ENCODE results near the gene SRC. TPM values are rescaled to one million over a fixed set of nuclear protein-coding genes. Genes with fewer than 3 reads are reported as not detected.

The SRC gene
- polyA plus RNA-seq, 1 donor: 16.6 TPM

DNA sequence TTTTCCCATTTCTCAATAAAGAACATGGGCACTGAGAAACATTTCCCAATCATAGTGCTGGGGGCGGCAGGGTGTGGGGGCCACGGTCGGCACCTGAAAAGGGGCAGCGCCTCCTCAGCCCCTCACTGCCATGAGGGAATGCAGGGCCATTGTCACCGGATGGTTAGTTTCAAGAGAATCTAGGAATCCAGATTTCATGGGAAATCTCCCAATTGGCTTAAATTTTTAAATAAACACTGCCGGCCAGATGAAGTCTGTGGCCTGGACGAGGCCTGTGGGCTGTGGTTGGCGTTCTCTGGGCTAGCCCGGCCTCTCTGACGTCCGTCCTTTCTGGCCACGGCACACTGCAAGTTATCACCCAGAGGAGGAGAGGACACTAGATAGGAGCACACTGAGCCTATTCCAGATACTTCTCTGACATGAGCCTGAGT, 30.9 kb upstream of the SRC start:
- no peak for DNase-seq (ENCODE audit: low read depth)

DNA sequence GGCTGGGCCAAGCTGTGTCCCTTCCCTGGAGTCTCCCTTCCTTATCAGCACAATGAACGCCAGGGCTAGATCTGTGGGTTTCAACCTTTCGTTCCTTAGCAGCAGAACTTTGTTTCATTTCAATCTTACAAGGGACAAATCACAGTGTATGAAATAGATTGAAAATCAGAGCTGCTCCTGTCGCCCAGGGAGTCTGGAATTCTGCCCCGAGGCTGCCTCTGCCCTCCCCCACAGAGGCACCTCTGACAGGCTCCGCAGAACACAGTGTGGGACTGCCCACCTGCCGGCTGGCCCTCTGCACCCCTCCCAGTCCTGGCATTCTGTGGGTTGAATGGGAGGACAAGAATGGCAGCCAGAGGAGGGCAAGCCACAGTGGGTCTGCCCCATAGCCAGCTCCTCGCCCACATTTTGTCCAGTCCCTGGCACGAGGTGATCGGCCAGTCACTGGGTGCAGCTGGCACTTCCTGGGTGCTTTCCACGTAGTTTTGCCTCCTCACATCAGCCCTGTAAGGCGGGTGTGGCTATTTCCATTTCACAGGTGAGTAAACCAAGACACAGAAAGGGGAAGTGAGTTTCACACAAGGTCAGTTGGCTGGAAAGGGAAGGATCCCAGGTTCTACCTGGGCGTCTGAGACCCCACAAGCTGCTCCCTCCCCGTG, 30.4 kb upstream of the SRC start:
- DNase-seq (ENCODE audit: low read depth): no peak

DNA sequence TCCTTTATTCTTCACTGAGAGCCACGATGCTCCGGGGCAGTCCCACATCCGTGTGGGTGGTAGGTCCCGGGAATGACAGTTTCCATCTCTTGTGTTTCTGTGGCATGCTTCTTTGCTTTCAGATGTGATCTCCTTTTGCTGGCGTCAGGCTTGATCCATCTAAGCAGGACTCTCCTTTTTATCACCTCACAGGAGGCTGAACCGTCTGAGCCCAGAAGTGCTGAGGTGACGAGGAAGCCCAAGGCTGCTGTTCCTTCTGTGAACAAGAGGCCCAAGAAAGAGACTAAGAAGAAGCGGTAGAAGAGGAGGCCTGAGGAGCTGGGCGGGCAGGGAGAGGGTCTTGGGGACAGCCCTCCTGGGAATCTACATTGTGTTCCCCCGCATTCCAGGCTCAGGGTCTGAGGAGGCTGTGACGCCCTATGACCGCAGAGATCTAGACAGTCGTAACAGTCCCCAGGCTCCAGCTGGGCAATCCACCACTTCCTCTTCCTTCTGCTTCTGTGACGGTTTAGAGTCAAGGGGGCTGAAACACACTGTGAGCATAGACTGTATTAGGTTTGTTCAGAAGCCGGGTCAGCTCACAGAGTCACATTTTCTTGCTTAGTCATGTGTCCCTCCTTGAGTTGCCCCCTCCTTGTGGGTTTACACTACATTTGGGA, 29.7 kb upstream of the SRC start:
- DNase-seq (ENCODE audit: low read depth): no peak

GRCh38 chr20:37316775-37317170, 29.2 kb upstream of the SRC start:
- no peak for DNase-seq (ENCODE audit: low read depth)

DNA sequence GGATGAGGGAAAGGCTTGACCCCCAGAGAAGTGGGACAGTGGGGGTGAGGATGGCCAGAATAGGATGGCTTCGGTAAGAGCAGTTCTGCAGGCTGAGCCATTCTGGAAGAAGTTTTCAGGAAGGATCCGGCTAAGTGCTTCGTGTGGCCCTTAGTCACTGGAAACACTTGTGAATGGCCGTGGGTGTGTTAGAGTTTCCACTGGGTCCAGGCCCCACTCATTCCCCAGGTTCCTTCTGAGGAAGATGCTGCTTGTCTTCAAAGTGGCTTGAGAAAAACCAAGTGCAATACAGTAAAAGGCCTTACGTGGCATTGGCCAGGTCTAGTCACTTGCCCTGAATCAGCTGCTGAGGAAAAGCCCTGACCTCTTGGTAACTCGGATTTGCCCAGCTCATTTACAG, 28.6 kb upstream of the SRC start:
- DNase-seq (ENCODE audit: low read depth): no peak

DNA sequence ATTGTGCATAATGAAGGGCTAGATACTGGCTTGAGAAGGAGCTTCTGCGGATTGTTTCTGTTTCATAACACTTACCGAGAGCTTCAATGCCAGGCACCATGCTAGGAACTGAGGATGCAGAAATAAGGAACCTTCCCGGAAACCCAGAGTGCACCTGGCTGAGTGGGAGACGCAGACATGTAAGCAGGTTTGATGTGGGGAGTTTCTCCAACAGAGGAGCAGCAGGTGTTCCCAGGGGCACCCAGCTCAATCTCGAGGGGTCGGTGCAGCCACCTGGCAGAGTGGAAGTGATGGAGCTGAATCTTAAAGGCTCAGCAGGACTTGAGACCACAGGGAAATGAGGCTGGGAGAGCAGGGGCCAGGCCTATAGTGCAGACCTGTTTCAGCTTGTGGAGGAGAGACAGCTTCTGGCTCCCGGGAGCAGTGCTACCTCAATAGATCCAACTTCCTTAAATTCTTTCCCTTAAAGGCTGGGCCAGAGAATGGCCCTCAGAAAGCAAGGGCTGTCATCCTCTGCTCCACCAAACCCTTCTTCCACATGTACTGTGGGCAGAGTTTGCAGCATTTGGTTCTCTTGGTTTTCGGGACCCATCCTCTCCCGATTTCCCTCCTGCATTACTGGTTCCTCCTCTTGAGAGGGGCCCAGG, 27.8 kb upstream of the SRC start:
- no peak for DNase-seq (ENCODE audit: low read depth)

DNA sequence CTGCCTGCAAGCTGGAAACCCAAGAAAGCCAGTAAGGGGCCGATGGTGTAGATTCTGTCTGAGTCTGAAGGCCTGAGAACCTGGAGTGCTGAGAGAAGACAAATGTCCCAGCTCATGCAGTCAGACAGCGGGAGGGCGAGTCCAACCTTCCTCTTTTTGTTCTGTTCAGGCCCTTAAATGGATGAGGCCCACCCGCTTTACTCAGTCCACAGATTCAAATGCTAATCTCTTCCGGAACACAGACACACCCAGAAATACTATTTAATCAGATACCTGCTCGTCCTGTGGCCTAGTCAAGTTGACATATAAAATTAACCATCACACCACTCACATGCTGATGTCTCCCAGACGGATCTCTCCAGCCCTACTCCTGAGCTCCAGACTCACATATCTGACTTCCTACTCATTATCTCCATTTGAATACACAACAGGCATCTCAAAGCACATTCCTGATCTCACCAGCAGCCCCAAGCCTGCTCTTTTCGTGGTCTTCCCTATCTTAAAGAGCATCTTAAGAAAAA, 26.7 kb upstream of the SRC start:
- no peak for DNase-seq (ENCODE audit: low read depth)

- no peak for DNase-seq (ENCODE audit: low read depth)
Measured at GRCh38 chr20:37323985-37324384, 22.0 kb upstream of the SRC start.

GRCh38 chr20:37325206-37325605, 20.7 kb upstream of the SRC start:
- no peak for DNase-seq (ENCODE audit: low read depth)

GRCh38 chr20:37326666-37327065, 19.3 kb upstream of the SRC start:
- no peak for DNase-seq (ENCODE audit: low read depth)

- DNase-seq (ENCODE audit: low read depth): no peak
Measured at GRCh38 chr20:37327748-37328147, 18.2 kb upstream of the SRC start.

DNA sequence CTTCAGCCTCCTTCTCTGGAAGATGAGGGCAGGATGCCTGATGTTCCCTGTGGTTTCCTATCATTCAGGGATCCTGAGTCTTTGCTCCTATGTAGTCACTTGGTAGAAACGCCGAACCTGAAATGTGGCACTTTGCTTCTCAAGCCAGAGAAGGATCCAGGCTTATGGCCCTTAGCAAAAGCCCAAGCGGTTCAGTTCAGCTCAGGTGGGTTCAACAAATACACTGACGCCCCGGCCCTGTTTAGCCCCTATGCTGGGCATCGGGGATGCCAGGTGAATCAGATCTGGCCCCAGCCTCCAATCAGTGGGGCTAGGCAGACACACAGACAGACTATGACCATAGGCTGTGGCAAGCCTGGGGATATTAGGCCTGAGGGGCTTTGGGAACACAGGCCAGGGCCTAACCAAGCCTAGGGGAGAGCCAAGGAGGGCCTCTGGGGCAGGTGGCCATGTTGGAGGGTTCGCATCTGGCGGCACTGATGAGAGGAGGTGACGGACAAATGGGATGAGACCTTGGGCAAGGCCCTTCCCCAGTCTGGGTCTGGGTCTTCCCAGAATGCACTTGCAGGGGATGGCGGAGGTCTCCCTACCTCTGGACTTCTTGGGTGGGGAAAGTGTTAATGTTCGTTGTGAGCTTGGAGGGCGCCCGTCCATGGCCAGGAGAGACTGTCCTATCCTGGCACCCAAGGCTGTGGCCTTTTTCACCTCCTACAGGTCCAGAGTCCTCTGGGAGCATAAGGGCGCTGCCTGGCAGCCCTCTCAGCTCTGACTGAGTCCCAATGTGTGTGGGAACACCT, 17.6 kb upstream of the SRC start:
- DNase-seq (ENCODE audit: low read depth): no peak

GRCh38 chr20:37329481-37330165, 16.3 kb upstream of the SRC start:
- no peak for DNase-seq (ENCODE audit: low read depth)

DNA sequence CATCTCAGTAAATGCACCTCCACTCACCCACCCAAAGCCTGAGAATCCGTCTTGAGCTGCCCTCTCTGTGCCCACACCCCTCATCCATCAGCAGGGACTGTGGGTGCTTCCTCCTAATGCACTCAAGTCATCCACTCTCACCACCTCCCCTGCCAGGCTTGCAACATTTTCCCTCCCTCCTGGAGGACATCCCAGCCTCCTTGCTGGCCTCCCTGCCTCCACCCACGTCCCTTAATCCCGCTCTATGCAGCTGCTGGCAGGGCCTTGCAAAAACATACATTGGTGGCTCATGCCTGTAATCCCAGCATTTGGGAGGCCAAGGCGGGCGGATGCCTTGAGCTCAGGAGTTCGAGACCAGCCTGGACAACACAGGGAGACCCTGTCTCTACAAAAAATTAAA, 15.6 kb upstream of the SRC start:
- DNase-seq (ENCODE audit: low read depth): no peak

DNA sequence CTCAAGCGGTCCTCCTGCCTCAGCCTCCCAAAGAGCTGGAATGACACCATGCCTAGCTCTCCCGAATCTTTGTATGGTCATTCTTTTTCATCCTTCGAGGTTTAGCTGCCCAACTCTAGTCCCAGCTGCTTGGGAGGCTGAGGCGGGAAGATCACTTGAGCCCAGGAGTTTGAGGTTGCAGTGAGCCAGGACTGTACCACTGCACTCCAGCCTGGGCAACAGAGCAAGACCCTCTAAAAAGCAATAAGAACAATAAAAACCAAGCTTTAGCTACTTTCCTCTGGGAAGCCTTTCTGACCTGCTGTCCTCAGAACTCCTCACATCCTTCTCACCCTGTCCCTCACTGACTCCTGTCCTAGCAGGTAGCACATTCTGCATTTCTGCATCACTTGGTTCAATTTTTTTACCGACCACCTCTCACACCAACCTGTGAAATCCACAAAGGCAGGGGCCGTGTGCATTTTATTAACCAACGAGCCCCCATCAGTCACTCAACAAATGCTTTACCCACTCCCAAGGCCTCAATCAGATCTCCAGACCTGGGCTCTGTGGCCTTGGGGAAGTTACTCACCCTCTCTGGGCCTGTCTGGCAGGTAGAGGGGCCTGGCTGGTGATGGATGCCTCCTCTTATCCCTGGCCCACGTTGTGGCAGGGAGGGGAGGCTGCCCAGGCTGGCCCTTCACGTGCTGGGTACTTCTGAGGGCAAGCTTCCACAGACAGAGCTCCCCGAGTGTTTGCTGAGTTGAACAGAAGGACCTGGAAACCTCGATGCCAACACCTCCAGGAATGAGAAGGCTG, 14.7 kb upstream of the SRC start:
- no peak for DNase-seq (ENCODE audit: low read depth)

DNA sequence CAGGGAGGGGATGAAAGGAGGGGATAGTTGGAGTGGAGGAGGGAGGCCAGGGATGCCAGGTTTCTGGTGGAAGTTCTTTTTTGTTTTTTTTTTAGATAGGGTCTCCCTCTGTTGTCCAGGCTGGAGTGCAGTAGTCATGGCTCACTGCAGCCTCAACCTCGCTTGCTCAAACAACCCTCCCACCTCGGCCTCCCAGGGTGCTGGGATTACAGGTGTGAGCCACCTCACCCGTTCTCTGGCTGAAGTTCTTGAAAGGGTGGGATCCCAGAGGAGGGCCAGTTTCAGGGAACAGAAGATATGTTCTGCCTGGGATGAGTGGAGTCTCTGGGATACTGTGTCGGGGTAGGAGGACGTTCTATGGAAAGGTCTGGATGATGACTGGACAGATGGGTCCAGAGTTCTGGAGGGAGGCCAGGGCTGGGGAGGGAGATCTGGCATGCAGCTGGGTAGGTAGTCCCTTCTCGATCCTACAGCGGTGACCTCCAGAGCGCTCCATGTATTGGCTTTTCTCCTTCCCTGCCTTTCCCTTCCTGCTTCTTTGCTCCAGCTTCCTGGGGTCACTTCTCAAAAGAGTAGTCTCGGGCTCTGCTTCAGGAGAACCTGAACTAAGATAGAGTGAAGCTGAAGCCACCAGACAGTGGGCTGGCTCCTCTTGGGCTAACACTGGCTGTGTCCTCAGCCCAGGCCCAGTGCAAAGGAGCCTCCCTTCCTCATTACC, 12.7 kb upstream of the SRC start:
- DNase-seq (ENCODE audit: low read depth): no peak

- DNase-seq (ENCODE audit: low read depth): no peak
Measured at GRCh38 chr20:37333848-37334318, 12.1 kb upstream of the SRC start.

- no peak for DNase-seq (ENCODE audit: low read depth)
Measured at GRCh38 chr20:37334450-37334849, 11.5 kb upstream of the SRC start.

- no peak for DNase-seq (ENCODE audit: low read depth)
Measured at GRCh38 chr20:37335642-37336368, 10.1 kb upstream of the SRC start.
